ENCODE measurements around the gene KCNG4. TPM values are rescaled to one million over a fixed set of nuclear protein-coding genes. Genes with fewer than 3 reads are reported as not detected.

KCNG4 gene
- total RNA-seq, 1 donor from 2014 or later, result 0.17 TPM

DNA sequence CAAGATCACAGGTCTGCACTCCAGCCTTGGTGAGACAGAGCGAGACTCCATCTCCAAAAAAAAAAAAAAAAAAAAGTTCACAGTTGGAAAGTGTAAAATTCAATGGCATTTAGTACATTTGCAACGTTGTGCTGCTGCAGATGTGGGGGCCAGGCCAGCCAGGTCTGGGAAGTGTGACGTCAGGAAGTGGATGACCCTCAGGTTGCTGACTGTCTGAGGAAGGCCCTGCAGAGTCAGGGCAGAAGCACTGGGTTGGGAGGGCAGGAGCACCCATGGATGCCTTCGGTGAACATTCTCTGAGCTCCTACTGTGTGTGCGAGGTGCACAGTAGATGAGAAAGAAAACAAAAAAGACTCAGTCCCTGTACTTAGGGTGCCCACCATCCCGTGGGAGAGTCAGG, 42.7 kb upstream of the KCNG4 start:
- H3K4me3 Mint-ChIP-seq, result no peak overlapping the region

DNA sequence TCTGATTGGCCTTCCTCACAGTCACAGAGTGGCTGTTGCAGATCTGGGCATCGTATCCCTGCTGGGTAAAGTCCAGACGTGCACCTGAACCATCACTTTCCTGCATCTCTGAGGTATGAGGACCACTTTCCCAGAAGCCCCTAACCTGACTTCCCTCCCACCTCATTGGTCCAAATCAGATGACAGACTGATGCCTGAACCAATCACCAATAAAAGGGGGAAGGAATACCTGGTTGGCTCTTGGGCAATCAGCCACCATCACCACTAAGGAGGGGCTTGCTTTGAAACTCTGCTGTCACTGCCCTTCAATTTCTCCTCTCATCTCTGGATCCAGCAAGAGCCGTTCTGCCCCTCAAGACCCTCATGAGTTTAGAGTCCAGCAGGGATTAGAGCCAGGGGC, 41.3 kb upstream of the KCNG4 start:
- Mint-ChIP-seq H3K27me3 (peaks cover 3% of the 10 kb centered on the region), H3K36me3 (no peaks in the 10 kb centered on the region), H3K4me1 (ENCODE audit: unreplicated experiment) (peaks cover 41% of the 10 kb centered on the region), H3K9me3 (no peaks in the 10 kb centered on the region), H3K4me3 (no peak overlapping the region), H3K27ac (no peak overlapping the region)
- TF ChIP-seq, protein P1, sequence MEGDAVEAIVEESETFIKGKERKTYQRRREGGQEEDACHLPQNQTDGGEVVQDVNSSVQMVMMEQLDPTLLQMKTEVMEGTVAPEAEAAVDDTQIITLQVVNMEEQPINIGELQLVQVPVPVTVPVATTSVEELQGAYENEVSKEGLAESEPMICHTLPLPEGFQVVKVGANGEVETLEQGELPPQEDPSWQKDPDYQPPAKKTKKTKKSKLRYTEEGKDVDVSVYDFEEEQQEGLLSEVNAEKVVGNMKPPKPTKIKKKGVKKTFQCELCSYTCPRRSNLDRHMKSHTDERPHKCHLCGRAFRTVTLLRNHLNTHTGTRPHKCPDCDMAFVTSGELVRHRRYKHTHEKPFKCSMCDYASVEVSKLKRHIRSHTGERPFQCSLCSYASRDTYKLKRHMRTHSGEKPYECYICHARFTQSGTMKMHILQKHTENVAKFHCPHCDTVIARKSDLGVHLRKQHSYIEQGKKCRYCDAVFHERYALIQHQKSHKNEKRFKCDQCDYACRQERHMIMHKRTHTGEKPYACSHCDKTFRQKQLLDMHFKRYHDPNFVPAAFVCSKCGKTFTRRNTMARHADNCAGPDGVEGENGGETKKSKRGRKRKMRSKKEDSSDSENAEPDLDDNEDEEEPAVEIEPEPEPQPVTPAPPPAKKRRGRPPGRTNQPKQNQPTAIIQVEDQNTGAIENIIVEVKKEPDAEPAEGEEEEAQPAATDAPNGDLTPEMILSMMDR (conservative IDR thresholded peaks at IDR 0.05), result no peak
- no peak for DNase-seq (ENCODE audit: extremely low spot score, unreplicated experiment)

More for the DNA sequence above, 42.7 kb upstream of the KCNG4 start:
- Mint-ChIP-seq H3K27me3 (peaks cover 3% of the 10 kb centered on the region), H3K27ac (no peak overlapping the region), H3K9me3 (no peaks in the 10 kb centered on the region), H3K4me1 (ENCODE audit: unreplicated experiment) (peaks cover 49% of the 10 kb centered on the region), H3K36me3 (no peaks in the 10 kb centered on the region)
- TF ChIP-seq, protein P1 (conservative IDR thresholded peaks at IDR 0.05), result no peak
- no peak for DNase-seq (ENCODE audit: extremely low spot score, unreplicated experiment)

DNA sequence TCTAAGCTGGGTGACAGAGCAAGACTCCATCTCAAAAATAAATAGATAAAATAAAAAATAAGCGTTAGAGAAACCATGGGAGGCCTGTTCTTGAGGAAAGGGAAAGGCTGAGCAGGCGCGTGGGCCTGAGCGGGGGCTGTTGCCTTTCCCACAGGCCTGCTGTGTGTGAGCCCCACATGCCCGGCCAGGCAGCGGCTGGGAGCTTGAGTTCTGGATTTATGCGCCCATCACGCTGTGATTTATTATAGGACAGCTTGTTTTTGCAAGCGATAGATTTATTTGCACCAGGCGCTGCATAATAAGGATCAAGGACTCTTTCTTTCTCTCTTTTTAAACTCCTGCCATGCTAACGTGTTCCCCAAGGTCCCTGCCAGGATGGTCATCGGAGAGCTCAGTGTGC, 40.1 kb upstream of the KCNG4 start:
- no peak for DNase-seq (ENCODE audit: extremely low spot score, unreplicated experiment)
- peaks cover 39% of the 10 kb centered on the region for H3K4me1 Mint-ChIP-seq (ENCODE audit: unreplicated experiment)
- H3K4me3 Mint-ChIP-seq, result no peak overlapping the region
- TF ChIP-seq, protein P1 (conservative IDR thresholded peaks at IDR 0.05), result no peak
- no peaks in the 10 kb centered on the region for H3K9me3 Mint-ChIP-seq
- no peak overlapping the region for H3K27ac Mint-ChIP-seq
- H3K27me3 Mint-ChIP-seq, result peaks cover 9% of the 10 kb centered on the region
- H3K36me3 Mint-ChIP-seq, result no peaks in the 10 kb centered on the region

DNA sequence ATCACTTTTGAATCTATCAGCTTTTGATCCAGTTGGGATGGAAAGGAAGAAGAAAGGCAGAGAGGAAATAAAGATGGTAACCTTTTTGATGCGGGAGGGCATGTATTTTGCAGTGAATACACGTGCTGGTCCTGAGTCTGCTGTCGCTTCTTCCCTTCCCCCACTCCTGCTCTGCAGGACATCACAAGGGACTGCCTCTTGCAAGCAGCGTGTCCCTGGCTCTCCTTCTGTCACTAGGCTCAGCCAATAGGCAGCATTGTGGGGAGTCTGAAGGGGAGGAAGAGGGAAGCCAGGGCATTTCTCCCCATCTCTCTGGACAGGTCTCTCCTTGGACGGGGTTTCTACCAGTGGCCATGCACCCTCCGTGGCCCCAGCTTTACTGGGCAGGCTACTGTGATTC, 39.2 kb upstream of the KCNG4 start:
- Mint-ChIP-seq H3K36me3 (no peaks in the 10 kb centered on the region), H3K4me1 (ENCODE audit: unreplicated experiment) (peaks cover 31% of the 10 kb centered on the region), H3K27ac (no peak overlapping the region), H3K4me3 (no peak overlapping the region), H3K9me3 (no peaks in the 10 kb centered on the region), H3K27me3 (peaks cover 9% of the 10 kb centered on the region)
- TF ChIP-seq, protein P1 (conservative IDR thresholded peaks at IDR 0.05), result no peak
- no peak for DNase-seq (ENCODE audit: extremely low spot score, unreplicated experiment)

DNA sequence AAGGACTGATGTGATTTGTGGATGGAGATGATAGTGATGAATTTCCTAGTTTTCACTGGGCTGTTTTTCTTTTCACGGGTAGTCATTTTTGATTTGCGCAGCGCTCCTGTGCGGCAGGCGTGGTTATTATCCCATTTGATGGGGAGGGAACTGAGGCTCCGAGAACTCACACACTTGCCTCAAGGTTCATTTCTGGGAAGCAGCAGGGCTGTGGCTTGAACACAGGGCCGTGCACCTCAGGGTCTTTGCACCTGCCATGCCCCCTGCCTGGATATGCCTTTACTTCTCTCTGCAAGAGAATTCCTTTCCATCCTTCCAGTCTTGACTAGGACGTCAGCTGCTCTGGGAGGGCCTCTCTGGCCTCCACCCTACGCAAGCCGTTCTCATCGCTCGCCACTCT, 38.5 kb upstream of the KCNG4 start:
- TF ChIP-seq, protein P1 (conservative IDR thresholded peaks at IDR 0.05), result no peak
- no peak overlapping the region for H3K4me3 Mint-ChIP-seq

More for the DNA sequence above, 38.5 kb upstream of the KCNG4 start:
- peaks cover 25% of the 10 kb centered on the region for H3K4me1 Mint-ChIP-seq (ENCODE audit: unreplicated experiment)
- DNase-seq (ENCODE audit: extremely low spot score, unreplicated experiment), result no peak
- H3K9me3 Mint-ChIP-seq, result no peaks in the 10 kb centered on the region
- no peak overlapping the region for H3K27ac Mint-ChIP-seq
- peaks cover 7% of the 10 kb centered on the region for H3K27me3 Mint-ChIP-seq
- H3K36me3 Mint-ChIP-seq, result no peaks in the 10 kb centered on the region

Data from type B pancreatic cell (in vitro differentiated cells).